GM12801 (cell line): Measurements from ENCODE around the gene LAMTOR1.

Source experiments
- TF ChIP-seq, protein P1 (sequence below): IDR thresholded peaks from one replicate; pipeline ENCODE4 v1.5.1; 2011; ENCODE audit warnings: control low read depth; ENCODE audit not compliant: insufficient read length; ENCODE audit errors: extremely low read depth

LAMTOR1 gene

DNA sequence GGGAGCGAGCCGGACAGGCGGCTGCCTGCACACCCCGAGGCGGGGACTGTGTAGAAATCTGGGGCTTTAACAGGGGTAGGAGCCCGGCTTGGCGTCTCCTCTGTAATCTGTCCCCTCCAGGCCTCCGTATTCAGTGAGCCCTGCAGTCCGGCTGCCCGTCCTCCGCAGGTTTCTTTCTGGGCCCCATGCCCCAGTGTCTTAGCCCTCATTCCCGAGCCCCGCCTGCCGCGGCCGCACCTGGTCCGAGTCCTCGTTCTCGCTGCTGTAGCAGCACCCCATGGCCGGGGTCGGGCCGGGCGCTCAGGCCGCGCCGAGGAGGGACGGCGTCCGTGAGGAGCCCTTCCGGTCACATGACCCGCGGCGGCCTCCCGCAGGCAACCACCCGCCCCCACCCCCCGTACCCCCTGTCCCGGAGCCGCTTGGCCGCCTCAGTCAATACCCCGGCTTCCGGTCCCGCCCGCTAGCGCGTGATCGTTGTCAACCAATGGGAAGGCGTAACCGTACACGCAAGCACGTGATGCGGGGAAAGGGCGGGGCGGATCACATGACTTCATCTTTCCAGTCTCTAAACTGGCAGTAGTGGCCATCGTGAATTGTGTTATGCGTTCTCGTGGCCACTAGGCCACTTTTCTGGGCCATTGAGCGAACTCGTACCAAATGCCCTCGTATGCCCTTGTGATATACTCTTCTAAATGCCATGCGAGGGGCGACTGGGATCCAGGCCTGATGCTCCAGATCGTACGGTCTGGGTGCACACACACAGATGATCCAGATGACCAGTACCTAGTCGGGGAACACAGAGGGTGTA, at the start of gene LAMTOR1:
LAMTOR1 (minus strand) TSS at position 352 of the 808 bp plus-strand sequence; CDS start at position 279, 73 bp downstream.
- TF ChIP-seq, protein P1, sequence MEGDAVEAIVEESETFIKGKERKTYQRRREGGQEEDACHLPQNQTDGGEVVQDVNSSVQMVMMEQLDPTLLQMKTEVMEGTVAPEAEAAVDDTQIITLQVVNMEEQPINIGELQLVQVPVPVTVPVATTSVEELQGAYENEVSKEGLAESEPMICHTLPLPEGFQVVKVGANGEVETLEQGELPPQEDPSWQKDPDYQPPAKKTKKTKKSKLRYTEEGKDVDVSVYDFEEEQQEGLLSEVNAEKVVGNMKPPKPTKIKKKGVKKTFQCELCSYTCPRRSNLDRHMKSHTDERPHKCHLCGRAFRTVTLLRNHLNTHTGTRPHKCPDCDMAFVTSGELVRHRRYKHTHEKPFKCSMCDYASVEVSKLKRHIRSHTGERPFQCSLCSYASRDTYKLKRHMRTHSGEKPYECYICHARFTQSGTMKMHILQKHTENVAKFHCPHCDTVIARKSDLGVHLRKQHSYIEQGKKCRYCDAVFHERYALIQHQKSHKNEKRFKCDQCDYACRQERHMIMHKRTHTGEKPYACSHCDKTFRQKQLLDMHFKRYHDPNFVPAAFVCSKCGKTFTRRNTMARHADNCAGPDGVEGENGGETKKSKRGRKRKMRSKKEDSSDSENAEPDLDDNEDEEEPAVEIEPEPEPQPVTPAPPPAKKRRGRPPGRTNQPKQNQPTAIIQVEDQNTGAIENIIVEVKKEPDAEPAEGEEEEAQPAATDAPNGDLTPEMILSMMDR = no peak

DNA sequence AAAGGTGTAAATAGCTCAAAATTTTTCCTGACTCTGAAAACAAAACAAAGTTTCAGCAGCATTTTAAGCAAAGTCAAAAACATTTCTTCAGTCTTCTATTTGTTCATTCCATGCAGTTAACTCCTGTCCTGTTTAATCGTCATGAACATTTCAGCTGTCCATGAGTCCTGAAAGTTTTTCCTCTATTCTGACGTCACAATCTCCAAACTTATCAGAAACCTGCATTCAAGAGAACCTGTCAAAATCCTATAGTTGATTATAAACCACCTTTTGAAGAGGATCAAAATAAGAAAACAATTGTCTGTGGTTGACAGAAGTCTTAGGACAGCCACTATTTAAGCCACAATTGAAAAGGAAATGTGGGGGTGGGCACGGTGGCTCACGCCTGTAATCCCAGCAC, 47.8 kb upstream of the LAMTOR1 start:
- TF ChIP-seq, protein P1 = no peak

DNA sequence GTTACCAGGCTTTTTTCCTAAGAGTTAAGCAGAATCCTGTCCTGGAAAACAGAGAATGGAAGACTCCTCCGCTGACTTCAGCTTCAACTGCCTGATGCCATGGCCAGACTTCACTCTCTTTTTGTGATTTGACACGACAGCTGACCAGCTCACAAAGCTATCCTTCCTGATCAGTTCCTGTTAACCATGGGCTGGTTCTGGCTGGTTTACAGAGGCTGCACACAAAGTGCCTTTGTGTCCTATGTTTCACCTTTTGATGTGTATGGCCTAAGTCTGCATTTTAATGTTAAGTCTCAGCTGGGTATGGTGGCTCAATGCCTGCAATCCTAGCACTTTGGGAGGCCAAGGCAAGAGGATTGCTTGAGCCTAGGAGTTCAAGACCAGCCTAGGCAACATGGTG, 43.5 kb upstream of the LAMTOR1 start:
- TF ChIP-seq, protein P1 = no peak

DNA sequence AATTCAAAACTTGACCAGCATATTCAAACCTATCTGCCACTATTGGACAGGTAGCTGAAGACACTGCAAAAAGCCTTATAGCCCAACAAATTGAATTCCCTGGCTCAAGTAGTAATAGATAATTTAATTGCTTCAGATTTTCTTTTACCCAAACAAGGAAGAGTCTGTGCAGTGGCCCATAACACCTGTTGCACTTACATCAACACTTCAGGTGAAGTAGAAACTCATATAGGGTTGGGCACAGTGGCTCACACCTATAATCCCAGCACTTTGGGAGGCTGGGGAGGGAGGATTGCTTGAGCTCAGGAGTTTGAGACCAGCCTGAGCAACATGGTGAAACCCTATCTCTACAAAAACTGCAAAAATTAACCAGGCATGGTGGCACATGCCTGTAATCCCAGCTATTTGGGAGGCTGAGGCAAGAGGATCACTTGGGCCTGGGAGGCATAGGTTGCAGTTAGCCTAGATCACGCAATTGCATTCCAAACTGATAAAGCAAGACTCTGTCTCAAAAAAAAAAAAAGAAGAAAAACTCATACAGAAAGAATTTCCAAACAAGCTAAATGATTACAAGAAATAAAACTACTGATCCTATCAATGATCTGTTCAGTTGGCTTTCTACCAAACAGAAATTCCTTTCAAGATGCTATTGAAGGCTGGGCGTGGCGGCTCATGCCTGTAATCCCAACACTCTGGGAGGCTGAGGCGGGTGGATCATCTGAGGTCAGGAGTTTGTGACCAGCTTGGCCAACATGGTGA, 41.9 kb upstream of the LAMTOR1 start:
- TF ChIP-seq, protein P1 = no peak

DNA sequence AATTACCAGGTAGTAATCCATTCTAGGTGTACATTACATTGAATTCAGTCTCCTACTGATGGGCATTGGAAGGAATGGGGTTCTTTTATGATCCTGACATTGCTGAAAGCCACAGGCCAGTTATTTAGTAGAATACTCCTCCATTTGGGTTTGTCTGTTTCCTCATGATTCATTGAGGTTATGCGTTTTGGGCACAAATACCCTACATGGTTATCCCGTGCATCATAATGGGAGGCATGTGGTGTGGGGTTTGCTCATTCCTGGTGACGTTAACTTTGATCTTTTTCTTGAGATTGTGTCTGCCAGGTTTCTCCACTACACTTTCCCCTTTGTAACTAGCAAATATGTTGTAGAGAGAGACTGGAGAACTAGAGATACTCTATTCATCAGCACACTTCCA, 38.0 kb upstream of the LAMTOR1 start:
- TF ChIP-seq, protein P1 = no peak

DNA sequence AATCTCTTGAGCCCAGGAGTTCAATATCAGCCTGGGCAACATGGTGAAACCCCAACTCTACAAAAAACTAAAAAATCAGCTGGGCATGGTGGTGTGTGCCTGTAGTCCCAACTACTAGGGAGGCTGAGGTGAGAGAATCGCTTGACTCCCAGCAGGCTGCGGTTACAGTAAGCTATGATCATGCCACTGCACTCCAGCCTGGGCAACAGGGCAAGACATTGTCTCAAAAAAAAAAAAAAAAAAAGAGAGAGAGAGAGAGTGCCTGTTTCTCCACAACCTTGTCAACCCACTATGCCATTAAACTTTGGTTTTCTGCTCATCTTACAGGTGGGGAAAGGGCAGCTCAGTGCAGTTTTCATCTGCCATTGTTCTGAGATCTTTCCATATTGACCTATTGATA, 37.6 kb upstream of the LAMTOR1 start:
- TF ChIP-seq, protein P1 = no peak

DNA sequence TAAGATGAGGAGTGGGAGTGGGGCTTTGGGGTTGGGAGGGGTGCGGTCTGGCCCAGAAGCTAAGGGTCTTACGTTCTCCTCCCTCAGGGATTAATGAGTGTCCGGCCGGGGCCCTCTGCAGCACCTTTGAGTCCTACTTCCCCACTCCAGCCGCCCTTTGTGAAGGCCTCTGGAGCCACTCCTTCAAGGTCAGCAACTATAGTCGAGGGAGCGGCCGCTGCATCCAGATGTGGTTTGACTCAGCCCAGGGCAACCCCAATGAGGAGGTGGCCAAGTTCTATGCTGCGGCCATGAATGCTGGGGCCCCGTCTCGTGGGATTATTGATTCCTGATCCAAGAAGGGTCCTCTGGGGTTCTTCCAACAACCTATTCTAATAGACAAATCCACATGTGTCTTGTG, 36.4 kb upstream of the LAMTOR1 start:
- TF ChIP-seq, protein P1 = no peak
